Stimulated activated CD4-positive, alpha-beta T cell treated with anti-CD3 and anti-CD28 coated beads, Interleukin-4, amount 100 ng/mL, for 48 hours (primary cell): ENCODE results near the gene PRKAG2.

Source experiments
- DNase-seq, 2 donors: peaks; one replicate each; pipeline ENCODE4 v3.0.0-alpha.2; 2020; ENCODE audit warnings: low read depth in 2 of 2

PRKAG2 gene

GRCh38 chr7:151695951-151696541 lies 180.9 kb downstream of the PRKAG2 start:
- no peak for DNase-seq

GRCh38 chr7:151694828-151695580 lies 181.9 kb downstream of the PRKAG2 start:
- no peak for DNase-seq

GRCh38 chr7:151694441-151694827 lies 182.5 kb downstream of the PRKAG2 start:
- no peak for DNase-seq

DNA sequence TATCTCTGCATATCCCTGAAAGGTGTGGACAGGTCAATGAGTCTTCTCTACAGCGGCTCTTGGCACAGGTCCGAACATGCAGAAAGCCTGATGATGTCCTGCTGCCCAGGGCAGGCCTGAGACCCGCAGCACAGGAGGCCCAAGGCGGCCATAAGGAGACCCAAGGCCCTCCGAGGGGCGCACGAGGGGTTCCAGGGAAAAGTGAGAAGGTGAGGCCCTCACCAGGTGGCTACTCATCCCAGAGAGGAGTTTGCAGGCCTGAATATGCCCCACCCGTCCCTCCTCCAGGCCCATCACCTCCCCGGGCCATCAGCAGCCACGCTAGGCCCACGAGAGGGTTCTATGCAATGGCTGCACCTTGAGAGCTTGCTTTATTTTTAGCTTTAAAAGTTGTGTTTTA lies 183.8 kb downstream of the PRKAG2 start:
- DNase-seq, result no peak

DNA sequence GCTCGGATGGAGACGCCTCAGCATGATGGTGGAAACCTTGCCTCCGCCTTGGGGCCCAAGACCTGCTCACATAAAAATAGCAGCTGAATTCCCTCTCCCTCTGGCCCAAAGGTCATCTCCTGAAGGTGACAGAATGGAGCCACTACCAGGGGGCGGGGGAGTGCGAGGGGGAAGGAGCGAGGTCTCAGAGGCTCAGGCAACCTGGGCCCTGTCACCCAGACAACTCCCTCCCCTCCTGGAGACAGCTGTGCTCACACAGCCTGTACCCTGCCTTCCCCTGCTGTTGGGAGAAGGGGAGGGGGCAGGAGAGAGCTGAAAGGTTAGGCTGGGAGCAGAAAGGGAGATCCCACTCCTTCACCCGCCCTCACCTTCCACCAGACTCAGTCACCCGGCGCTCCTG lies 184.2 kb downstream of the PRKAG2 start:
- DNase-seq, result no peak

DNA sequence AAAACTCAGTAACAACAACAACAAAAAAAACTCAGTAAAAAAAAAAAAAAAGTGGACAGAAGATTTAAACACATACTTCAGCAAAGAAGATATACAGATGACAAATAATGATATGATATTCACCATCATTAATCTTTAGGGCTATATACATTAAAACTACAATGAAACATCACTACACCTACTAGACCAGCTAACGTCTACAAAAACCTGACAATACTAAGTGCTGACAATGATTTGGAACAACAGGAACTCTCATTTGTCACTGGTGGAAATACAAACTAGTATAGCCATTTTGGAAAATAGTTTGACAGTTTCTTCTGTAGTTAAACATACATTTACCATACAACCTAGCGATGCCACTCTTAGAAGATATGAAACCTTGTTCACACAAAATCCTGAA lies 185.5 kb downstream of the PRKAG2 start:
- DNase-seq, result no peak

GRCh38 chr7:151690606-151691005 lies 186.3 kb downstream of the PRKAG2 start:
- DNase-seq, result no peak

- DNase-seq, result no peak
Measured at GRCh38 chr7:151689196-151689971, 187.5 kb downstream of the PRKAG2 start.

DNA sequence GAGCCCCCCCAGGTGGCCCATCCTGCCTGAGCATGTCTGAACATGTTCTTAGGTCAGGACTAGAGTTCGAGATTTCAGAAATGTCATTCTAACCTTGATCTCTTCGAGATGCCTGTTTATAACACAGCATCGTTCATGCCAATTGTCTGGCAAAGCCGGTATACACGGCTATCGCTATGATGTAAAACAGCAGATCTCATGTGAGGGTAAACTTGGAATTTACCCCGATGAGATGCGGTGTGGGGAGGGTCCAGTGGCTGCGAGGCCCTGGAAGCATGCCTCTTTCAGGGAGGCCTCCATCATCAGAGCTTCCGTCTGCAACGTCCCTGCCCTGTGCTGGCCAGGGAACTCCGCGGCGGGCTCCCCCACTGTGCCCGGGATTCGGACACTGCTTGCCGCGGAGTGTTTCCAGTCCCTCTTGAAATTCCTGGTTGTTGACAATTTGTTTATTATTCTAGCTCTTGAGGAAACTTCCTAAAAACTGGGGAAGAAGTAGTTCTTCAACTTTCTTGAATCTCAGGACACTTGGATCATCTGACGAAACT lies 188.6 kb downstream of the PRKAG2 start:
- DNase-seq, result no peak

DNA sequence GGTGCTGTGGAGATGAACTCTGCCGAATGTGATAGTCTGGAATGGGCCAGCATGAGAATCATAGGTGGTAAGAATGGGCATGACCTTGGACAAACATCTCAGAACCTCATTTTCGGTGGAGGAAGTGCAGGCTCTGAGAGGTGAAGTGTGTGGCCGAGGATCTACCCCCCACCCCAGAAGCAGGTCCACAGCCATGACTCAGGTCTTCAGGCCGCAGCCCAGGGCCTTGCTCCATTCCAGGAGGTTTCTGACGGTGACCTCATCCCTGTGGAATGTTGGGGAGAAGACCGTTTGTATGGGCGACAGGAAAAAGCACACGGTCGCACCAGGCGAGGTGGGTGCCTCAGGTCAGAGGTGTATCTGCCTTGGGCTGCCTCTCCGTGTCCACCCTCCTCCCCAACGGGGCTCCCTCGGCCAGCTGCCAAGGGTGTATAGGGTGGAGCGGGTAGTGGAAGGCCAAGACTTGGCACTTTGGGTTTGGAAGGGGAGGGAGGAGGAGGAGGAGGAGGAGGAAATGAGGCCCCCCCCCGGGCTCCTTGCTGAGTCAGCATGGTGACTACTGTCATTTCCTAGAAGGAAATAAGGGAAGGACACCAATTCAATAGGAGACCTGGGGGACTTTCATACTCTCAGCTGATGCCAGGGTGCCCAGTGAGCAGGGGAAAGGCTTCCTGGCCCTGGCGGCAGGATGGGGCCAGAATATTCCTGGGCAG lies 189.2 kb downstream of the PRKAG2 start:
- DNase-seq, result no peak

DNA sequence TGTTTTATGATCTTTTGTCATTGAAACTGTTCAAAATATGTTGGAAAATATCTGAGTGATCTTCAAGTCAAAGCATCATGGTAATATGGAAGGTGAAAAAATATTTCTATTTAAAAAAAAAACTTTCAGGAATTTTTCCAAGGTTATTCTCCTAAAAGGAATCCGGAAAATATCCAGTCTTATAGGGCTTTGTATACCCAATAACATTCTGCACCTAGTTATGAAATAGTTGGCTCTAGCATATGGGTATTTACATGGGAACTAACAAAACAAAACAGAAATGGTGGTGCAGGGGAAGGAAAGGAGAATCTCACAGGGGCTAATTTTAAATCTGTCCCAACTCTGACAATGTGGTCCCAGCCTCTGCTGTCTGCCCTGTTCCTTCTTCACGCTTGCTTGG lies 190.1 kb downstream of the PRKAG2 start:
- no peak for DNase-seq

GRCh38 chr7:151686016-151686766 lies 190.7 kb downstream of the PRKAG2 start:
- no peak for DNase-seq

DNA sequence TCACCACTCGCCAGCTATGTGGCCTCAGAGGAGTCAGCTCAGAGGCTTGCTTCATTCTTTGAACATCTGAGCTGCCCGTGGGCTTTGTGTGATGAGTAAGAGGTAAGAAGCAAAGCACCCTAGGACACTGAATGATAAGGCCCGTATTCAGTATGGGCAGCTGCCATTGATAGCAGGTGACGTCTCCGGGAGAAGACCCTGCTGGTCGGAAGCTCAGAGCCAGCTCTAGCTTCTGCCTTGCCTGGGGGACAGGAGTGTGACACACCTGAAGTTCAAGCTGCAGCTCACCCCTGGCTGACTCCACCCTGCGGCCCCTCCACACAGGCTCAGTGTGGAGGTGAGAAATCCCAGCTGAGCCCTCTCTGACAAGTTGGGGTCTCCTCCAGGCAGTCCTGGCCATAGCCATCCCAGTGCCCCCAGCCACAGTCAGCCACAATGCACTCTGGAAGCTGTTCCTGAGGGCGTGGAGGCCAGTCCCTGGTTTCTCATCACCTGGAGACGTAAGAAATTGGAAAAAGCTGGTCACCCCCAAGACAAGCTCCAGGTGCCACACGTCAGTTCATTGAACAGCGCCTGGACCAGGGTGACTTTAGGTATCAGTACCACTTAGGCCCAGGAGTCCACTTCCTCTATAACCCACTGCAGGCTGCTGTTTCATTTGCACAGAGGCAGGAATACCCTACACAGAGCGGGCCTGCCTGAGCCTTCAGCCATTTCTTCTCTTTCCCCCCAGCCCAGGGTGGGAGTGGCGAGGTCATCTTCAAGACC lies 192.3 kb downstream of the PRKAG2 start:
- no peak for DNase-seq

GRCh38 chr7:151683615-151684407 lies 193.1 kb downstream of the PRKAG2 start:
- DNase-seq, result no peak

DNA sequence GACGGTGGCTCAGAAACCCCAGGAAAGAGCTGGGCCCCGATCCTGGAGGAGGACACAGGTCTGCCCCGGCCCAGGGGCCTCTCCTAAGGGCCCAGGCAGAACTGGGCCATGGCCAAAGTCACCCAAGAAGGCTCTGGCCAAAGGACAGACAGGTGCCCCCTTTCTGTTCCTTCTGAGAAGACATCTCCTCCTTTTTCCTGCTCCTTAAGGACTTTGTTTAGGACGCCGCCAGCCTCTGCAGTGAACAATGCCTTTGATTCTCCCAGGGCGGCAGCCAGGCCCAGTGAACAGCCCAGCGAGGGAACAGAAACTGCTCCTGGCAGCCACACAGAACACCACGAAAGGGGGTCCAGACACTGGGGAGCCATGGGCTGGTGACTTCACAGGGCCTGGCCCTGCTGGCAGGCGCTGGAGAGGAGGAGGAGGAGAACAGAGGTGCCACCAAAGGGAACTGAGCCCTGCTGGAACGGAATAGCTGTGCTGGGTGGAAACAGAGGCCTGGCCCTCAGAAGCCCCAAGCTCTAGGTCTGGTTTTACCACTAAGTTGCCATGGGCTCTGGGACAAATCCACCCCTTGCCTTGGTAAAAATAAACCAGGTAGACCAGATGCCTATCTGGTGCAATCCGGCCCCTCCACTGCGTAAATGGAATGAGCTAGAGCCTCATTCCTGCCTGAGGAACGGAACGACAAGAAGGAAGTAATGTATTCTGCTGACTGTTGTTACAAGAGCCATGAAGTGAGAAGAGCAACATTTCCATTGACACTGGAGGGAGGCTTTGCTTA lies 193.9 kb downstream of the PRKAG2 start:
- DNase-seq, result no peak

GRCh38 chr7:151681726-151682125 lies 195.2 kb downstream of the PRKAG2 start:
- no peak for DNase-seq

GRCh38 chr7:151680810-151681209 lies 196.1 kb downstream of the PRKAG2 start:
- no peak for DNase-seq

- DNase-seq, result no peak
Measured at GRCh38 chr7:151679881-151680612, 196.9 kb downstream of the PRKAG2 start.
